Bronchial epithelial cell (primary cell): Measurements from ENCODE around the gene SELENON. TPM values are rescaled to one million over a fixed set of nuclear protein-coding genes. Genes with fewer than 3 reads are reported as not detected.

Experiments
- DNase-seq: peaks from one replicate; pipeline ENCODE4 v3.0.0-alpha.2; 2010; ENCODE audit warnings: low read depth
- FAIRE-seq: peaks from 2 replicates; lab custom pipeline; 2011; peaks lifted over from hg19 to GRCh38; lab: Jason Lieb, UNC
- H3K27me3 ChIP-seq: 2 replicates; pipeline ENCODE4 v1.5.1; 2011; ENCODE audit warnings: low read length; ENCODE audit not compliant: control insufficient read depth, insufficient read depth
- H3K36me3 ChIP-seq: 2 replicates; pipeline ENCODE4 v1.5.1; 2011; ENCODE audit warnings: low read length; ENCODE audit not compliant: control insufficient read depth, insufficient read depth
- H3K4me3 ChIP-seq: 2 replicates; pipeline ENCODE4 v1.5.1; 2011; ENCODE audit warnings: mild to moderate bottlenecking, low read depth, low read length, control low read depth
- CTCF ChIP-seq: IDR thresholded peaks from 2 replicates; pipeline ENCODE4 v1.5.1; 2011; ENCODE audit warnings: mild to moderate bottlenecking, moderate library complexity, low read length, control low read depth, inconsistent platforms; ENCODE audit not compliant: insufficient read depth, severe bottlenecking
- total RNA-seq: library from RNA; depleted of rRNA; stranded (reverse); fragments of >200 nt; gene quantifications from 2 replicates; pipeline ENCODE4 v1.2.1, GENCODE V29; 2014

SELENON gene
- total RNA-seq, 1 donor from 2014 or later, result 3.4 TPM

DNA sequence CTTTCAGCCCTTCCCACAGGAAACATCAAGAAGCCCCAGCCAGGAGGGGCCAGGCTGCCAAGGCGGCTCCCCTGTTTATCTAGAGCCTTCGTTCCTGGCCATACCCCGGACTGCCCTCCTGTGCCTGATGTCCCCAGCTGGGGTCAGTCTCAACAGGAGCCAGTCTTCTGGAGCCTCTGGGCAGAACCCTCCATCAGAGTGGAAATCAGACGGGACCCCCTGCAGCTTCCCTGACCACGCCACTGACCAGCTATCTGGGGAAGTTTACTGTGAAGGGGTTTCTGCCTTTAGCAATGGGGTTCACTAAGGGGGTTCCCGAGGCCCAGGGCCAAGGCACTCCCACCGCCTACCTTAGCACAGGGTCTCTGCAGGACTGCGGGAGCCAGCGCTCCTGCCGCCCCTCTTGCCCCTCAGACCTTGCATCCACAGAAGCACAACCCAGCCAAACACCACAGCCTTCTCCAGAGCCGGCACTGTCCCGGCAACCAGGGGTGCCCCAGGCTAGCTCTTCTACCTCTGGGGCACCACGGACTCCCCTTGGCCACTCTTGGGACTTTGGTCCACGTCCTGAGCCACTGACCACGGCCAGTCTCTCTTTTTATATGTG, 16.2 kb downstream of the SELENON start:
- no peak for FAIRE-seq
- peaks cover 14% of the 10 kb centered on the region for H3K36me3 ChIP-seq

GRCh38 chr1:25817840-25818501, 18.0 kb downstream of the SELENON start:
- peaks cover 9% of the 10 kb centered on the region for H3K36me3 ChIP-seq
- DNase-seq (peak; percentile 46), FAIRE-seq (peak; percentile 58)
- TF ChIP-seq CTCF, result peak; percentile 52
- H3K4me3 ChIP-seq, result no peak overlapping the region
- H3K27me3 ChIP-seq, result no peaks in the 10 kb centered on the region

More for the DNA sequence above, 16.2 kb downstream of the SELENON start:
- Histone ChIP-seq H3K4me3 (no peak overlapping the region), H3K27me3 (no peaks in the 10 kb centered on the region)
- TF ChIP-seq CTCF, result no peak
- DNase-seq, result no peak

DNA sequence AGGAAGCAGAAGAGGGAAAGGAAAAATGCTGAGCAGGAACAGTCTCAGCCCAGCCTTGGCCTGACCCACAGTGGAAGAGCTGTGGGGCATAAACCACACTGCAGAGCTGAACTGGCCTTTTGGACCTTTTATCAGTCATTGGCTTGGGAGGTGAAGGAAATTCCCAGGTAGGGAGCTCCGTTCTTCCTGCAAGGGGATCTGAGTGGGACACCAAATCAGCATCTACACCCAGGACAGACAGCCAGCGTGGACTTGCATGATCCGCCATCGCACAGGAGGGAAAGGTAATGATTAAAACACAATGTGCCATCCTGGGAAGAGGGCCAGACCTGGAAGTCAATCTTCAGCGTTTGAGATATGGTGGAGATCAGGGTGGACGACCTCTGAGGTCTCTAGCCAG, 18.6 kb downstream of the SELENON start:
- TF ChIP-seq CTCF, result no peak

DNA sequence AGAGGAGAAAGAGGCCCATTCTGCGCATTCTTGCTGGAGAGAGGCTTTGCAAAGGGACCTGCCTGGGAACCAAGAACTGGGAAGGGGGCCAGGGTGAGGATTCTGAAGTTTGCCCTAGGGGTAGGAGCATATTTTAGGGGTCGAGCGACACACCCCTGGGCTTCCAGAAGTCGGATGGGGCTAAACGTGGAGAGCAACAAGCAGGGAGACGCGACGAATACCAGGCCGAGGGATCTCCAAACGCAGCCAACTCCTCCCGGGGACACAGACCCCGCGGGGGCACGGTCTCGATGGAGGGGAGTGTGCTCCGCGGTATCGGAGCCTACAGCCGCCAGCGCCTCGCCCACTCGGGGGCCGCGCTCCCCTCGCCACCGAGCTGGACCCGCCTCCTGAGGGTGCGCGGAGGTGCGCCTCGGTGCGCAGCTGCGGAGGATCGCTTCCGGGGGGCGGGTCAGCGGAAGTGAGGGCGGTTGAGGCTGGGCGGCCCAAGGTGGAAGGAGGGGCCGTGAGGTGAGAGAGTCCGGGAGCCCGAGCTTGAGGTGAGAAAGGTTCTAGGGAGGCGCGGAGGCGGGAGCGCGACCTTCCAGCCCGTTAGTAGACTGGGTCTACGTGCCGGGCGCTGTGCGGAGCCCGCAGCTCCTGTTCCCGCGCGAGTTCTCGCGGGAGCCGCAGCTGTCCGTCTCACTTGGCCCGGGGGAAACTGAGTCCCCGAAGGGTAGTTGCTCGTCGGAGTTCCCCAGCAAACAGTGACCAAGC, 19.7 kb downstream of the SELENON start, which contains the start of gene MTFR1L:
TSS of gene MTFR1L (plus strand) at position 464 of the 756 bp plus-strand sequence. CDS start 3,151 bp downstream, outside the sequence.
- no peak for TF ChIP-seq CTCF
- FAIRE-seq (no peak), DNase-seq (peak; percentile 76)

More for the DNA sequence above, 18.6 kb downstream of the SELENON start:
- H3K4me3 ChIP-seq, result no peak overlapping the region
- FAIRE-seq (no peak), DNase-seq (no peak)
- peaks cover 10% of the 10 kb centered on the region for H3K36me3 ChIP-seq
- no peaks in the 10 kb centered on the region for H3K27me3 ChIP-seq

DNA sequence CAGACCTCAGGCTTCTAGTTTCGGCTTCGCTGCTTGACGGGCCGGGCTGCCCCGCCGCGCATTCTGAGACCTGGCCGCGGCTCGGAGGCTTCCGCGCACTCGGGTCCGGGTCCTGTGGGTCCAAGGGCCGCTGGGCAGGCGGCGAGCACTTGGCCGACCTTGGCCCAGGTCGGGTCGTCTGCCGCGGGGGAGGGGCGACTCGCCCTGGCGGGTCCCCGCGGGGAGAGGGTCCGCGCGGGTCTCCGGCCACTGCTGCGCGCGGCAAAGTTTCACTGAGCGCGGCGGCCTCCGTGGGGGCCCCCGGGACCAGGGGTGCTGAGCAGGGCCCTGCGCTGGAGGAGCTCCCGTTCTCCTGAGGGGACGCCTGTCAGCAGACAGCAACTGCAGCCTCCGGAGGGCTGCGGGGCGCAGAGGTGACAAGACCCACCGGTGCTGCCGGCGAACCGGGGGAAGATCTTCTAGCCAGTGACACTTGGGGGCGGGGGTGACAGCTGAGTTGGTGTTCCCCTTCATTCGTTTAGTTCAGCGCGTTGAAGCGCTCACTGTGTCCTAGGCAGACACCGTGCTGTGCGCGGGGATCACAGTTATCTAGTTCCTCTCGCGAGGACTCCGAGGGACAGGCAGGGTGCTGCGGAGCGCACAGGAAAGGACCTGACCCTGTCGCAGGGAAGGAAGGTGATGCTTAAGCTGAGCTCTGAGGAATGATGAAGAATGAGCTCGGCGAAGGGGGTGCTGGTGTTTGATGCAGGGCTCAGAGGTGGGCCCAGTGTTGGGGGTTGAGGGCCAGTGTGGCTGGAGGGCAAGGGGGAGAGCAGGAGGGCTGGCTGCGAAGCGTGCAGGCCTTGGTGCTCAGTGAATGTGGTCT, 20.5 kb downstream of the SELENON start:
- no peak for TF ChIP-seq CTCF
- H3K36me3 ChIP-seq, result peaks cover 3% of the 10 kb centered on the region
- no peaks in the 10 kb centered on the region for H3K27me3 ChIP-seq
- DNase-seq (peak; percentile 70), FAIRE-seq (peak; percentile 32)
- H3K4me3 ChIP-seq, result peak overlapping the region; percentile 84

More for the DNA sequence above, 19.7 kb downstream of the SELENON start, which contains the start of gene MTFR1L:
- Histone ChIP-seq H3K4me3 (peak within 1 kb of the TSS; percentile 84), H3K27me3 (no peaks in the 10 kb centered on the region), H3K36me3 (peaks cover 7% of the 10 kb centered on the region)
